ENCODE measurements around the gene PHF1.

DNA sequence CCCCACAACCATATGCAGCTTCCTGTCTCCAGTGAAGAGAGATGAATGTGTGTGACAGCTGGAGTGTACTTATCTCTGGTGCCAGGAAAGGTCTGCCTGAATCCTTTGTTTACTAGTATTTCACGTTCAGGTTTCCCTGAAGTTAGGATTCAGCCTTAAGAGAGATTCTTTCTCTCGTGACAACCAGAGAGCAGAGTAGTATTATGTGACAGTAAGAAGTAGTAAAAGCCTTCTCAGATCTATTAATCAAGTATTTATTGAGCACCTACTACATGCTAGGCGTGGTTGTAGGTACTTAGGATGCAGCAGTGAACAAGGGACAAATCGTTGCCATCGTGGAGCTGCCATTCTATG lies 18.2 kb upstream of the PHF1 start:
- TF ChIP-seq, protein P1, sequence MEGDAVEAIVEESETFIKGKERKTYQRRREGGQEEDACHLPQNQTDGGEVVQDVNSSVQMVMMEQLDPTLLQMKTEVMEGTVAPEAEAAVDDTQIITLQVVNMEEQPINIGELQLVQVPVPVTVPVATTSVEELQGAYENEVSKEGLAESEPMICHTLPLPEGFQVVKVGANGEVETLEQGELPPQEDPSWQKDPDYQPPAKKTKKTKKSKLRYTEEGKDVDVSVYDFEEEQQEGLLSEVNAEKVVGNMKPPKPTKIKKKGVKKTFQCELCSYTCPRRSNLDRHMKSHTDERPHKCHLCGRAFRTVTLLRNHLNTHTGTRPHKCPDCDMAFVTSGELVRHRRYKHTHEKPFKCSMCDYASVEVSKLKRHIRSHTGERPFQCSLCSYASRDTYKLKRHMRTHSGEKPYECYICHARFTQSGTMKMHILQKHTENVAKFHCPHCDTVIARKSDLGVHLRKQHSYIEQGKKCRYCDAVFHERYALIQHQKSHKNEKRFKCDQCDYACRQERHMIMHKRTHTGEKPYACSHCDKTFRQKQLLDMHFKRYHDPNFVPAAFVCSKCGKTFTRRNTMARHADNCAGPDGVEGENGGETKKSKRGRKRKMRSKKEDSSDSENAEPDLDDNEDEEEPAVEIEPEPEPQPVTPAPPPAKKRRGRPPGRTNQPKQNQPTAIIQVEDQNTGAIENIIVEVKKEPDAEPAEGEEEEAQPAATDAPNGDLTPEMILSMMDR (IDR thresholded peaks at IDR 0.05) = no peak
- TF ChIP-seq POLR2A (IDR thresholded peaks at IDR 0.05) = no peak
